Uterus (tissue), 4 donors: ENCODE results near the gene UXS1. TPM values are rescaled to one million over a fixed set of nuclear protein-coding genes. Genes with fewer than 3 reads are reported as not detected.

ENCODE experiments used
- DNase-seq, 2 donors: peaks; one replicate each; pipeline ENCODE4 v3.0.0-alpha.2; 2019 to 2020
- H3K27ac ChIP-seq, 2 donors: fragments of 200-600 bp; sonication (generic); 1 replicate in 1 of 2; 2 replicates in 1 of 2; pipeline ENCODE4 v1.5.1; 2016 to 2018
- H3K27me3 ChIP-seq, 2 donors: fragments of 200-600 bp; sonication (generic); one replicate each; pipeline ENCODE4 v1.5.1; 2018 to 2019; ENCODE audit warnings: control low read depth in 1 of 2
- H3K36me3 ChIP-seq, 2 donors: fragments of 200-600 bp; sonication (generic); one replicate each; pipeline ENCODE4 v1.5.1; 2019; ENCODE audit warnings: control low read depth in 1 of 2
- H3K4me1 ChIP-seq, 2 donors: fragments of 200-600 bp; sonication (generic); one replicate each; pipeline ENCODE4 v1.5.1; 2018 to 2019; ENCODE audit warnings: control low read depth in 1 of 2
- H3K4me3 ChIP-seq, 2 donors: fragments of 200-600 bp; sonication (generic); 1 replicate in 1 of 2; 2 replicates in 1 of 2; pipeline ENCODE4 v1.5.1; 2018 to 2019; ENCODE audit warnings: mild to moderate bottlenecking in 1 of 2
- H3K9me3 ChIP-seq, 2 donors: fragments of 200-600 bp; sonication (generic); one replicate each; pipeline ENCODE4 v1.5.1; 2019; ENCODE audit warnings: control low read depth in 1 of 2
- CTCF ChIP-seq, 4 experiments: fragments of 200-600 bp in 2 of 4; fragments of 450-650 bp in 2 of 4; sonication (generic) in 2 of 4; IDR thresholded peaks; one replicate each; pipeline ENCODE4 v1.5.1; 2016 to 2019; ENCODE audit warnings: antibody characterized with exemption in 4 of 4, mild to moderate bottlenecking in 2 of 4, moderate library complexity in 1 of 4
- POLR2A ChIP-seq, 2 donors: fragments of 450-650 bp; IDR thresholded peaks; one replicate each; pipeline ENCODE4 v1.6.1; 2016; ENCODE audit warnings: antibody characterized with exemption in 2 of 2, mild to moderate bottlenecking in 1 of 2, moderate library complexity in 1 of 2
- intact Hi-C: fragments of 100-400 bp; cut with DNase I; formaldehyde crosslinking; loops from one replicate; pipeline ENCODE4 v1.15.1; 2023; ENCODE audit warnings: low total_unique reads
- total RNA-seq, 4 donors: library from RNA; depleted of rRNA in 3 of 4; stranded (reverse); fragments of >200 nt in 3 of 4; gene quantifications; one replicate each; pipeline versions ENCODE4 v1.1.0 to v1.2.4, GENCODE V29; 2014 to 2023
- donor health status: DM: yes; HTN: yes; CAD: no.

Gene UXS1
- total RNA-seq, 4 donors from 2014 or later, result 26.2 to 103 (median 74.8) TPM

- Histone ChIP-seq H3K27me3 (no peaks in the 10 kb centered on the region), H3K9me3 (no peaks in the 10 kb centered on the region), H3K4me3 (no peak overlapping the region), H3K36me3 (no peaks in the 10 kb centered on the region), H3K27ac (no peak overlapping the region), H3K4me1 (no peaks in the 10 kb centered on the region)
- DNase-seq, result no peak
- TF ChIP-seq CTCF (IDR thresholded peaks at IDR 0.05), result no peak
- no peak for TF ChIP-seq POLR2A (IDR thresholded peaks at IDR 0.05)
- intact Hi-C loops, result no loop called here
Observed at GRCh38 chr2:106124905-106125549, 69.1 kb downstream of the UXS1 start.

GRCh38 chr2:106124106-106124756, 69.9 kb downstream of the UXS1 start:
- no peak for TF ChIP-seq POLR2A (IDR thresholded peaks at IDR 0.05)
- Histone ChIP-seq H3K27ac (no peak overlapping the region), H3K36me3 (no peaks in the 10 kb centered on the region), H3K9me3 (no peaks in the 10 kb centered on the region), H3K4me3 (no peak overlapping the region), H3K4me1 (no peaks in the 10 kb centered on the region), H3K27me3 (no peaks in the 10 kb centered on the region)
- intact Hi-C loops, result no loop called here
- no peak for DNase-seq

GRCh38 chr2:106122157-106122556, 71.9 kb downstream of the UXS1 start:
- no peak overlapping the region for H3K27ac ChIP-seq
- no peak overlapping the region for H3K4me3 ChIP-seq
- DNase-seq, result no peak
- no peaks in the 10 kb centered on the region for H3K9me3 ChIP-seq
- intact Hi-C loops, result no loop called here
- H3K4me1 ChIP-seq, result no peaks in the 10 kb centered on the region
- no peaks in the 10 kb centered on the region for H3K36me3 ChIP-seq
- no peak for TF ChIP-seq CTCF (IDR thresholded peaks at IDR 0.05)
- no peak for TF ChIP-seq POLR2A (IDR thresholded peaks at IDR 0.05)
- no peaks in the 10 kb centered on the region for H3K27me3 ChIP-seq

- no peak overlapping the region for H3K4me3 ChIP-seq
Observed at GRCh38 chr2:106120432-106120831, 73.7 kb downstream of the UXS1 start.

GRCh38 chr2:106119074-106119473, 75.0 kb downstream of the UXS1 start:
- intact Hi-C loops, result no loop called here
- Histone ChIP-seq H3K9me3 (no peaks in the 10 kb centered on the region), H3K36me3 (no peaks in the 10 kb centered on the region), H3K4me1 (no peaks in the 10 kb centered on the region), H3K4me3 (no peak overlapping the region), H3K27ac (no peak overlapping the region), H3K27me3 (no peaks in the 10 kb centered on the region)
- TF ChIP-seq CTCF (IDR thresholded peaks at IDR 0.05), result no peak
- TF ChIP-seq POLR2A (IDR thresholded peaks at IDR 0.05), result no peak
- no peak for DNase-seq

More at GRCh38 chr2:106120432-106120831, 73.7 kb downstream of the UXS1 start:
- H3K4me1 ChIP-seq, result no peaks in the 10 kb centered on the region
- H3K36me3 ChIP-seq, result no peaks in the 10 kb centered on the region
- intact Hi-C loops, result no loop called here
- no peaks in the 10 kb centered on the region for H3K27me3 ChIP-seq
- no peak for TF ChIP-seq POLR2A (IDR thresholded peaks at IDR 0.05)
- TF ChIP-seq CTCF (IDR thresholded peaks at IDR 0.05), result no peak
- H3K27ac ChIP-seq, result no peak overlapping the region
- DNase-seq, result no peak
- no peaks in the 10 kb centered on the region for H3K9me3 ChIP-seq
